SU-DHL-6 (cell line): ENCODE results near the gene OXCT1.

Experiments used
- H2AFZ ChIP-seq: fragments of 200-600 bp; sonication (generic); 2 replicates; pipeline ENCODE4 v1.6.1; 2014; ENCODE audit warnings: low read depth, mild to moderate bottlenecking, moderate library complexity, mixed read lengths, antibody characterized with exemption, low read length; ENCODE audit not compliant: severe bottlenecking
- H3F3A ChIP-seq: fragments of 200-600 bp; shearing (Covaris generic); 2 replicates; pipeline ENCODE4 v1.6.0; 2016; ENCODE audit warnings: antibody characterized with exemption, mild to moderate bottlenecking; ENCODE audit not compliant: insufficient read depth
- H3K27ac ChIP-seq: fragments of 200-600 bp; sonication (generic); 2 replicates; pipeline ENCODE4 v1.5.1; 2016; ENCODE audit warnings: low read depth, mild to moderate bottlenecking, low read length, moderate library complexity, mixed read lengths
- H3K27me3 ChIP-seq: fragments of 200-600 bp; sonication (generic), shearing (Covaris generic); 2 replicates; pipeline ENCODE4 v1.6.0; 2014; ENCODE audit warnings: mild to moderate bottlenecking, low read length
- H3K36me3 ChIP-seq: fragments of 200-600 bp; sonication (generic); 2 replicates; pipeline ENCODE4 v1.6.1; 2014; ENCODE audit warnings: mild to moderate bottlenecking, low read length, mixed read lengths
- H3K4me2 ChIP-seq: fragments of 300-600, 200-600 bp; shearing (Covaris generic), sonication (generic); 2 replicates; pipeline ENCODE4 v1.6.0; 2014; ENCODE audit warnings: low read length, low read depth, mild to moderate bottlenecking; ENCODE audit not compliant: poor library complexity, severe bottlenecking
- H3K4me3 ChIP-seq: fragments of 200-600 bp; sonication (generic); 2 replicates; pipeline ENCODE4 v1.5.1; 2014; ENCODE audit warnings: antibody characterized with exemption, low read length, mild to moderate bottlenecking, mixed read lengths; ENCODE audit not compliant: insufficient read depth, poor library complexity, severe bottlenecking
- H3K79me2 ChIP-seq: fragments of 200-600 bp; sonication (generic); 2 replicates; pipeline ENCODE4 v1.6.1; 2014; ENCODE audit warnings: mild to moderate bottlenecking, low read length, moderate library complexity; ENCODE audit not compliant: insufficient read depth
- H3K9ac ChIP-seq: fragments of 200-600 bp; sonication (generic); 2 replicates; pipeline ENCODE4 v1.7.0; 2014; ENCODE audit warnings: mild to moderate bottlenecking, low read length
- H3K9me2 ChIP-seq: fragments of 200-600 bp; sonication (generic); replicated peaks from 2 replicates; pipeline ENCODE4 v1.6.1; 2014; ENCODE audit warnings: low read length; ENCODE audit not compliant: insufficient read depth
- H3K9me3 ChIP-seq: fragments of 200-600 bp; sonication (generic); 2 replicates; pipeline ENCODE4 v1.6.1; 2014; ENCODE audit warnings: low read length, mixed read lengths; ENCODE audit not compliant: insufficient read depth
- H4K20me1 ChIP-seq: fragments of 200-600 bp; sonication (generic); 2 replicates; pipeline ENCODE4 v1.6.1; 2014; ENCODE audit warnings: low read depth, mild to moderate bottlenecking, antibody characterized with exemption, low read length, moderate library complexity, mixed read lengths
- EZH2phosphoT487 ChIP-seq: fragments of 200-600 bp; sonication (generic), shearing (Covaris generic); conservative IDR thresholded peaks from 2 replicates; pipeline ENCODE4 v1.6.1; 2018; ENCODE audit warnings: mild to moderate bottlenecking, antibody characterized with exemption, low read length, moderate library complexity, mixed read lengths
- TF ChIP-seq, protein P1 (sequence below): fragments of 200-600 bp; sonication (generic); IDR thresholded peaks from one replicate; pipeline ENCODE4 v1.5.1; 2017; ENCODE audit warnings: antibody characterized with exemption, mild to moderate bottlenecking, low read length, moderate library complexity; ENCODE audit not compliant: insufficient read depth, poor library complexity, severe bottlenecking

Gene OXCT1

DNA sequence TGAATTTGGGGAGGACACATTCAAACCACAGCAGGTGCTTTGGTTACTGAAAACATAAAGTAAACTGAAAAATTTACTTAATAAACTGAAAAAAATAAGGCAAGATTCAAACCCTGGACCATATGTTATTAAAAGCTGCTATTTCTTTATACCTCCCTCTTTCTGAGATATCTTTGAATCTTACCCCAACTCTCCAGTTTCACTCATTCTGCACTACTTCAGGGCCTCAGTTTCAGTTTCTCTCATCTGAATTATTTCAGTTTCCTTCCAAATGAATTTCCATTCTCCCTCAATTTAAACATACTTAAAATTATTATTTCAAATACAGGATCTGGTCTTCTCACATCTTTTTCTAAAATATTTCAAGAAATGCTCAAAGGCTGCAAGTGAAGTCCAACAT lies 4.9 kb upstream of the OXCT1 start:
- Histone ChIP-seq H3K27ac (no peak overlapping the region), H4K20me1 (no peaks in the 10 kb centered on the region), H3K36me3 (no peaks in the 10 kb centered on the region), H3K9ac (no peak overlapping the region), H2AFZ (no peak overlapping the region), H3K79me2 (peaks cover under 1% of the 10 kb centered on the region; the same call in 1 of the 2 replicates), H3K9me2 (no peaks in the 10 kb centered on the region), H3K4me3 (no peak overlapping the region), H3F3A (no peaks in the 10 kb centered on the region), H3K4me2 (no peak overlapping the region), H3K27me3 (no peaks in the 10 kb centered on the region), H3K9me3 (no peaks in the 10 kb centered on the region)
- TF ChIP-seq EZH2phosphoT487: no peak
- TF ChIP-seq, protein P1, sequence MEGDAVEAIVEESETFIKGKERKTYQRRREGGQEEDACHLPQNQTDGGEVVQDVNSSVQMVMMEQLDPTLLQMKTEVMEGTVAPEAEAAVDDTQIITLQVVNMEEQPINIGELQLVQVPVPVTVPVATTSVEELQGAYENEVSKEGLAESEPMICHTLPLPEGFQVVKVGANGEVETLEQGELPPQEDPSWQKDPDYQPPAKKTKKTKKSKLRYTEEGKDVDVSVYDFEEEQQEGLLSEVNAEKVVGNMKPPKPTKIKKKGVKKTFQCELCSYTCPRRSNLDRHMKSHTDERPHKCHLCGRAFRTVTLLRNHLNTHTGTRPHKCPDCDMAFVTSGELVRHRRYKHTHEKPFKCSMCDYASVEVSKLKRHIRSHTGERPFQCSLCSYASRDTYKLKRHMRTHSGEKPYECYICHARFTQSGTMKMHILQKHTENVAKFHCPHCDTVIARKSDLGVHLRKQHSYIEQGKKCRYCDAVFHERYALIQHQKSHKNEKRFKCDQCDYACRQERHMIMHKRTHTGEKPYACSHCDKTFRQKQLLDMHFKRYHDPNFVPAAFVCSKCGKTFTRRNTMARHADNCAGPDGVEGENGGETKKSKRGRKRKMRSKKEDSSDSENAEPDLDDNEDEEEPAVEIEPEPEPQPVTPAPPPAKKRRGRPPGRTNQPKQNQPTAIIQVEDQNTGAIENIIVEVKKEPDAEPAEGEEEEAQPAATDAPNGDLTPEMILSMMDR: no peak

DNA sequence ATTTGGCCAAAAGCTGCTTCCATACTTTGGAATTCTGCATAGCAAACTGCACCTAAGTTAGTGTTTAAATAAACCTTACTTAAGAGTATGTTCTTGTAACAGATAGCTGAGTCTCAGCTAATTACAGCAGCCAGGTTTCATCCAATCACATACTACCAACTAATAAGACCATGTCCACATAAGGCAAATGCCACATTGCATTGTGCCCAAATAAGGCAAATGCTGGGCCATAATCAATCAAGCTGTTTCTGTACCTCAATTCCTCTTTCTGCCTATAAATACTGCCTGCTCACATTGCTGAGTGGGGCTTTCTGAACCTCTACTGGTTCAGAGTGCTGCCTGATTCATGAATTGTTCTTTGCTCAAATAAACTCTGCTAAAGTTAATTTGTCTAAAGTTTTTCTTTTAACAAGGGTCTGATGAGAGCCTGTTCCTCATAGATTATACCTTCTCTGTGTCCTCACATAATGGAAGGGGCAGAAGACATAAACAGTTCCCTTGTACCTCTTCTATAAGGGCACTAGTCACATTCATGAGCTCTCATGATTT lies 4.4 kb upstream of the OXCT1 start:
- no peak for TF ChIP-seq EZH2phosphoT487
- TF ChIP-seq, protein P1: no peak
- Histone ChIP-seq H2AFZ (no peak overlapping the region), H3F3A (no peaks in the 10 kb centered on the region), H3K9me3 (no peaks in the 10 kb centered on the region), H3K27me3 (no peaks in the 10 kb centered on the region), H3K27ac (no peak overlapping the region), H4K20me1 (no peaks in the 10 kb centered on the region), H3K4me3 (no peak overlapping the region), H3K4me2 (no peak overlapping the region), H3K36me3 (no peaks in the 10 kb centered on the region), H3K79me2 (peaks cover 6% of the 10 kb centered on the region), H3K9ac (no peak overlapping the region), H3K9me2 (no peaks in the 10 kb centered on the region)

DNA sequence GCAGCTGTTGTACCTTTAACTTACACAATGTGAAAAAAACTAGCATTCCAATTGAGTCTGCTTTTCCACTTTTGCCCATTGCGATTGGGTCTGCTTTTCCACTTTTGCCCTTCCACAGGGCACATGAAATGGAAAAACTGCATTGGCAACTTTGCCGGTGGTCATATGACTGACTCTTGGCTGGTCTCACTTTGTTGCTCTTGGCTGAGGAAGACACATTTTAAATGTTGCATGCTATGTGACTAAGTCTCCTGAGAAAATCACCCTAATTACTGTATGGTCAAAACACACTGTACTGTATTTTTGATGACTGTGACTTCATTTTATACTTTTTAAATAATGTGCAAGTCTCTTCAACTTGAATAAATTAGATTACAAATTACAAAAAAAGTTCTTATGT lies 1.6 kb upstream of the OXCT1 start:
- H4K20me1 ChIP-seq: no peaks in the 10 kb centered on the region
- H3K4me2 ChIP-seq: no peak overlapping the region
- H3K27ac ChIP-seq: no peak overlapping the region
- H3F3A ChIP-seq: no peaks in the 10 kb centered on the region
- TF ChIP-seq, protein P1: no peak
- TF ChIP-seq EZH2phosphoT487: no peak
- no peaks in the 10 kb centered on the region for H3K9me2 ChIP-seq
- no peaks in the 10 kb centered on the region for H3K36me3 ChIP-seq
- no peak overlapping the region for H3K4me3 ChIP-seq
- no peaks in the 10 kb centered on the region for H3K27me3 ChIP-seq
- H3K9ac ChIP-seq: no peak overlapping the region
- no peaks in the 10 kb centered on the region for H3K9me3 ChIP-seq
- H3K79me2 ChIP-seq: peaks cover 32% of the 10 kb centered on the region
- no peak overlapping the region for H2AFZ ChIP-seq
